NT2/D1 (cell line): Measurements from ENCODE around the gene ETNK1.
"Not testable (repeated sequence)": the region's sequence is repeated elsewhere in the genome, so short reads cannot be mapped to it uniquely, and the experiment has no call there.

Experiments
- DNase-seq: peaks from one replicate; pipeline ENCODE4 v3.0.0-alpha.2; 2011; ENCODE audit warnings: low read depth, low spot score
- H3K27me3 ChIP-seq: 2 replicates; pipeline ENCODE4 v1.6.0; 2011; ENCODE audit warnings: mild to moderate bottlenecking; ENCODE audit not compliant: insufficient read length, insufficient read depth
- H3K36me3 ChIP-seq: 2 replicates; pipeline ENCODE4 v1.6.1; 2011; ENCODE audit warnings: mild to moderate bottlenecking, low read length, mixed read lengths; ENCODE audit not compliant: insufficient read depth, insufficient read length
- H3K4me1 ChIP-seq: 2 replicates; pipeline ENCODE4 v1.5.1; 2011; ENCODE audit not compliant: insufficient read depth, insufficient read length
- H3K4me3 ChIP-seq: 2 replicates; pipeline ENCODE4 v1.5.1; 2011; ENCODE audit warnings: low read depth; ENCODE audit not compliant: insufficient read length
- H3K9ac ChIP-seq: 2 replicates; pipeline ENCODE4 v1.6.0; 2011; ENCODE audit warnings: low read depth; ENCODE audit not compliant: insufficient read length
- H3K9me3 ChIP-seq: 2 replicates; pipeline ENCODE4 v1.5.1; 2011; ENCODE audit warnings: mild to moderate bottlenecking, low read length; ENCODE audit not compliant: insufficient read depth
- SUZ12 ChIP-seq: IDR thresholded peaks from 2 replicates; pipeline ENCODE4 v1.6.1; 2011; ENCODE audit not compliant: insufficient read length, insufficient read depth; ENCODE audit errors: extremely low read depth
- YY1 ChIP-seq: IDR thresholded peaks from 2 replicates; pipeline ENCODE4 v1.6.1; 2011; ENCODE audit not compliant: insufficient read length, insufficient read depth
- ZNF274 ChIP-seq: IDR thresholded peaks from 2 replicates; pipeline ENCODE4 v1.6.1; 2011; ENCODE audit warnings: mild to moderate bottlenecking, low read depth, low read length

ETNK1 gene

GRCh38 chr12:22598141-22598762 is 26.7 kb upstream of the ETNK1 start:
- TF ChIP-seq ZNF274 (no peak), YY1 (no peak), SUZ12 (no peak)
- H3K36me3 ChIP-seq = no peaks in the 10 kb centered on the region
- DNase-seq = no peak
- no peak overlapping the region for H3K9ac ChIP-seq
- peaks cover 4% of the 10 kb centered on the region; the same call in 1 of the 2 replicates for H3K9me3 ChIP-seq
- H3K4me3 ChIP-seq = no peak overlapping the region
- H3K27me3 ChIP-seq = no peaks in the 10 kb centered on the region
- H3K4me1 ChIP-seq = no peaks in the 10 kb centered on the region

- TF ChIP-seq SUZ12 (no peak), ZNF274 (no peak), YY1 (no peak)
- H3K4me3 ChIP-seq = no peak overlapping the region
- H3K9ac ChIP-seq = no peak overlapping the region
- peaks cover 4% of the 10 kb centered on the region; the same call in 1 of the 2 replicates for H3K9me3 ChIP-seq
- no peaks in the 10 kb centered on the region for H3K4me1 ChIP-seq
- DNase-seq = no peak
- no peaks in the 10 kb centered on the region for H3K36me3 ChIP-seq
- H3K27me3 ChIP-seq = no peaks in the 10 kb centered on the region
Observed at GRCh38 chr12:22598763-22599161, 26.2 kb upstream of the ETNK1 start.

DNA sequence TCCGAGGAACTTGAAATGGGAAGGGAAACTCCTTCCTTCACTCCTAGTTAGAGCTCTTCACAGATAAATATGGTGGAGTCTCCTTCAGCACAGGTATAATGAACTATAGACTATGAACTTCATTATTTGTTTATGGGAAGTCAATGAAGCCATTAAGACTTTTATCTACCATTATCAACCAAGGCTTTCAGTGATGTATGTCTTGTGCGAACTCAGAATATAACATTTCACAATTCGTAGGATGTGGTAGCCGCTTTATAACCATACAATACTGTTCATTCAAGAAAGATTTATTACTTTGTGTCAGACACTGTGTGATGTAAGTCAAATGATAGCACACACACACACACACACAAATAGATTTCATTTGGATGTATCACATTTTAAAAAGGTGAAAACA is 24.8 kb upstream of the ETNK1 start:
- TF ChIP-seq YY1 = no peak
- TF ChIP-seq SUZ12 = no peak
- H3K9ac ChIP-seq = no peak overlapping the region
- no peaks in the 10 kb centered on the region for H3K4me1 ChIP-seq
- no peak for DNase-seq
- no peaks in the 10 kb centered on the region for H3K36me3 ChIP-seq
- H3K27me3 ChIP-seq = no peaks in the 10 kb centered on the region
- H3K4me3 ChIP-seq = no peak overlapping the region
- H3K9me3 ChIP-seq = peaks cover 4% of the 10 kb centered on the region; the same call in 1 of the 2 replicates

DNA sequence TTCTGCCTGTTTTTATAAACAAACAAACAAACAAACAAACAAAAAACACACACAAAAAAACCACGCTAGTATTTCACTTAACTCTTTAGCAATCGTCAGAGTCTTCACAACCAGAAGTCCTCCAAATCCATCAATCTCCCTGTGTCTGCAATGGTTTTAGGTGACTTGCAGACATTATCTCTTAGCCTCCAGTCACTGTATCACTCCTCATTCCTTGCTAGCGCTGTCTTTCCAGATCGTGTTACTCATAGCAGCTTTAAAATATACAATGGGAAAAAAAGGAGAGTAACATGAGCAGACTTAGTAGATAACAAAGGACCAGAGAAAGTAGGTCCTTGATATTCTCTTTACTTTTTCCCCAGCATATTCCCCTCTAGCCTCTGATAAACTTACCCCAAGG is 15.5 kb upstream of the ETNK1 start:
- no peak for TF ChIP-seq ZNF274
- no peak for TF ChIP-seq SUZ12
- DNase-seq = no peak
- H3K36me3 ChIP-seq = no peaks in the 10 kb centered on the region
- H3K9ac ChIP-seq = no peak overlapping the region
- no peaks in the 10 kb centered on the region for H3K4me1 ChIP-seq
- H3K4me3 ChIP-seq = no peak overlapping the region
- peaks cover 33% of the 10 kb centered on the region for H3K9me3 ChIP-seq
- no peaks in the 10 kb centered on the region for H3K27me3 ChIP-seq

DNA sequence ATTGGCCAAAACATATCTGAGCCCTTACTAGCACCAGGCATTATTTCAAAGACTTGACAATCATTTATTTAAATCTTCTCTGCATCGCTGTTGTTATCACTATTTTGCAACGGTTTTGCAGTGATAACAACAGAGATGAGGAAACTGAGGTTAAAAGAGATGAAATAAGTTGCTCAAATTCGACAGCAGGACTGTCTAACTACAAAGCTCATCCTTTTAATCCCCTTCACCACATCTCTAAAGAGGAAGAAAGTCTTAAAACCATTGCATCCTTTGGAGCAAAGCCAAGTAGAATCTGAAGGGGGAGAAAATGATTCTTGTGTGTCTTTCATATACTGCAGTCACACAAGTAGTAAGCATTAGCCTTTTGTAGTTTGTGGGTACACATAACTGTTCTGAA is 14.8 kb upstream of the ETNK1 start:
- DNase-seq = no peak
- Histone ChIP-seq H3K36me3 (no peaks in the 10 kb centered on the region), H3K4me1 (no peaks in the 10 kb centered on the region), H3K27me3 (no peaks in the 10 kb centered on the region), H3K4me3 (no peak overlapping the region), H3K9me3 (peaks cover 40% of the 10 kb centered on the region), H3K9ac (no peak overlapping the region)
- TF ChIP-seq SUZ12 (no peak), YY1 (no peak), ZNF274 (no peak)

GRCh38 chr12:22612822-22613221 is 12.1 kb upstream of the ETNK1 start:
- H3K27me3 ChIP-seq, H3K4me3 ChIP-seq, DNase-seq, H3K36me3 ChIP-seq, H3K4me1 ChIP-seq, H3K9ac ChIP-seq: not testable (repeated sequence)
- peaks cover 67% of the 10 kb centered on the region for H3K9me3 ChIP-seq

DNA sequence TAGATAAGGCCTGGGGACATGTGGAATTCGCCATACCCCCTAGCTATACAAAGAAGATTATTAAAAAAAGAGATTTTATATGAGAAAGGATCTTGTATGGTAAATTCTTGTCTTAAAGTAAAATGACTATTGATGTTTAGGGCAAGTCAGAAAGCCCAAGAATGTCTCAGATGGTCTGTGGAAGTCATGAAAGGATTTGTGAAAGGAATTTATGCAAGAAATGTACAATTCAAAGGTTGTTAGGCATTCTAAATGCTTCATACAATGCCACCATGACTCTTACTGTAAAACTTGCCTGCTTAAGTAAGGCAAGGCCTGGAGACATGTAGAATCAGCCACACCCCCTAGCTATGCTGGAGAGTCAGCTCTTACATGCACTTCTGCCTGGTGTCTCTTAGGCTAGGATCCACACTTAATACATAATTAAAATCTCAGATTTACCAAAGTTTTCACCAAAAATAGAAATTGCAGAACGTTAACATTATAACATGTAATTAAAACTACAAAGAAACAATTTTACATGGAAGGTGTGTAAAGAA is 8.9 kb upstream of the ETNK1 start:
- Histone ChIP-seq H3K36me3 (no peaks in the 10 kb centered on the region), H3K4me3 (no peak overlapping the region), H3K27me3 (no peaks in the 10 kb centered on the region), H3K9me3 (peaks cover 72% of the 10 kb centered on the region), H3K4me1 (no peaks in the 10 kb centered on the region), H3K9ac (no peak overlapping the region)
- TF ChIP-seq SUZ12 (no peak), YY1 (no peak), ZNF274 (no peak)
- no peak for DNase-seq

- TF ChIP-seq SUZ12 (no peak), ZNF274 (no peak), YY1 (no peak)
- Histone ChIP-seq H3K27me3 (no peaks in the 10 kb centered on the region), H3K36me3 (no peaks in the 10 kb centered on the region)
Observed at GRCh38 chr12:22617630-22618029, 7.3 kb upstream of the ETNK1 start.

More at GRCh38 chr12:22617630-22618029, 7.3 kb upstream of the ETNK1 start:
- H3K9ac ChIP-seq = no peak overlapping the region
- no peaks in the 10 kb centered on the region for H3K4me1 ChIP-seq
- H3K4me3 ChIP-seq = no peak overlapping the region
- no peak for DNase-seq
- H3K9me3 ChIP-seq = peaks cover 57% of the 10 kb centered on the region
